SJSA1 (cell line): ENCODE data around the gene PRRX1. TPM values are rescaled to one million over a fixed set of nuclear protein-coding genes. Genes with fewer than 3 reads are reported as not detected.

Experiments used
- DNase-seq, 2 experiments: peaks; one replicate each; pipeline ENCODE4 v3.0.0-alpha.2; 2015 to 2020; ENCODE audit warnings: low spot score in 2 of 2, low read depth in 1 of 2
- H3K27ac ChIP-seq: fragments of 250-450 bp; sonication (Bioruptor Pico); 2 replicates; pipeline ENCODE4 v1.5.1; 2020; ENCODE audit warnings: mild to moderate bottlenecking, moderate library complexity
- H3K27me3 ChIP-seq: fragments of 250-450 bp; sonication (Bioruptor Pico); replicated peaks from 2 replicates; pipeline ENCODE4 v1.5.1; 2020; ENCODE audit warnings: mild to moderate bottlenecking, moderate library complexity
- H3K36me3 ChIP-seq: fragments of 250-450 bp; sonication (Bioruptor Pico); 2 replicates; pipeline ENCODE4 v1.5.1; 2020; ENCODE audit warnings: mild to moderate bottlenecking
- H3K4me1 ChIP-seq: fragments of 250-450 bp; sonication (Bioruptor Pico); replicated peaks from 2 replicates; pipeline ENCODE4 v1.6.1; 2021; ENCODE audit warnings: mild to moderate bottlenecking
- H3K4me3 ChIP-seq: fragments of 250-450 bp; sonication (Bioruptor Pico); 2 replicates; pipeline ENCODE4 v1.5.1; 2020; ENCODE audit warnings: mild to moderate bottlenecking
- H3K9me3 ChIP-seq: fragments of 250-450 bp; sonication (Bioruptor Pico); replicated peaks from 2 replicates; pipeline ENCODE4 v1.5.1; 2020; ENCODE audit warnings: mild to moderate bottlenecking
- total RNA-seq: library from RNA; depleted of rRNA; stranded (reverse); fragments of >200 nt; shearing (Covaris generic); gene quantifications from 2 replicates; pipeline ENCODE4 v1.2.3, GENCODE V29; 2014; rRNA removed

PRRX1 gene
- 1.2 and 1.6 TPM in 2 replicates for total RNA-seq

DNA sequence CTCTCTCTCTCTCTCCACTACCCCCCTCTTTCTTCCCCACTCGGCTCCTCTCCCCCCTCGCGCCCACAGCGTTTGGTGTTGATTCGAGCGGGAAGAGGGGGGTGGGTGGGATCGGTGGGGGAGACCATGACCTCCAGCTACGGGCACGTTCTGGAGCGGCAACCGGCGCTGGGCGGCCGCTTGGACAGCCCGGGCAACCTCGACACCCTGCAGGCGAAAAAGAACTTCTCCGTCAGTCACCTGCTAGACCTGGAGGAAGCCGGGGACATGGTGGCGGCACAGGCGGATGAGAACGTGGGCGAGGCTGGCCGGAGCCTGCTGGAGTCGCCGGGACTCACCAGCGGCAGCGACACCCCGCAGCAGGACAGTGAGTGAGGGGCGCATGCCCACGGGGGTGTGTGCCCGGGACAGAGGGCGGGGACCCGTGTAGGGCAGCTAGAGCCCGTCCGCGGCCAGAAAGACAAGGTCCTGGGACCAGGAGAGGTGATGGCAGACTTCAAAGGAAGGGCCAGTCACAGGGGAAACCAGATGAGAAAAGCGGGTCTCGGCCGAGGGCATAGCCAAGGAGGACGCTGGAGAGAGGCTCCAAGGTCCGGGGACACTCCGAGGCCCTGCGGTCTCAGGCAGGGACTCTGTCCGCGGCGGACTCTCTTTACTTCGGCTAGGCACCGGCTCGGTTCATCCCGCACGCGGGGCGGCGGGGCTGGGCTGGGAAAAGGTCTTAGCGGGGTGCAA lies at the start of gene PRRX1:
TSS of gene PRRX1 (plus strand) at position 39 of the 735 bp plus-strand sequence. CDS start at position 127, 88 bp downstream.
- Histone ChIP-seq H3K4me1 (peaks cover 20% of the 10 kb centered on the region), H3K36me3 (no peaks in the 10 kb centered on the region), H3K27ac (no peak within 1 kb of the TSS), H3K27me3 (peaks cover 6% of the 10 kb centered on the region), H3K4me3 (peak within 1 kb of the TSS; percentile 38), H3K9me3 (no peaks in the 10 kb centered on the region)
- DNase-seq: peak; percentile 46

DNA sequence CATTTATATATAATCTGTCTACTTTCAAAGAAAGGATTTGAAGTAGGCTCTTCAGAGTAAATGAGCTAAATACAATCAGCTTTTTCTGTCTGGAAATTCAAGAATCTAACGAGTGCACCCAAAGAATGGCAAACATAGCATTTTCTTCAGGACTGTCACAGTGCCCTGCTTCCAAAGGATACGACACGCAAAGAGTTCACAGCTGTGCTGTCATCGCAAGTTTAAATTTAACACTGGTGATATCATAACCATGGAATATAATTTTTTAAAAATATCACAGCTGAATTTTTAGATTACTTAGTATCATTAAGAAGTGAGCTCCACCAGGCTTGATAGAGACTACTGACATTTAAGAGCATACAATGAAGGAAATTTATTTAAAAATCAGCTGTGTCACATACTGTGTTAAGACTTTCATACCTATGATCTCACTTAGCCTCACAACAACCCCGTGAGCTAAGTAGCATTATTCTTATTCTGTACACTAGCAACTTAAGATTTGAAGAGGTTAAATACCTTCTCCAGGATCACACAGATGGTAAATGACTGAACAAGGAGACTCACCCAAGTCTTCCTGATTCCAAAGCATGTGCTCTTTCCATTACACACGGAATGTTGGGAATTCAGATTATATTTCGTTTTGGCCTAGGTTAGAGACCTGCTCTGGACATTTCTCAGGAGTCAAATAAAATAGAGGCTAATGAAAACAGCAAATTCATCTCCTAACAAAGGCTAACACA lies 46.2 kb upstream of the PRRX1 start:
- H3K4me3 ChIP-seq: no peak overlapping the region
- H3K27me3 ChIP-seq: no peaks in the 10 kb centered on the region
- H3K9me3 ChIP-seq: no peaks in the 10 kb centered on the region
- DNase-seq: no peak
- H3K36me3 ChIP-seq: no peaks in the 10 kb centered on the region
- no peak overlapping the region for H3K27ac ChIP-seq
- no peaks in the 10 kb centered on the region for H3K4me1 ChIP-seq

DNA sequence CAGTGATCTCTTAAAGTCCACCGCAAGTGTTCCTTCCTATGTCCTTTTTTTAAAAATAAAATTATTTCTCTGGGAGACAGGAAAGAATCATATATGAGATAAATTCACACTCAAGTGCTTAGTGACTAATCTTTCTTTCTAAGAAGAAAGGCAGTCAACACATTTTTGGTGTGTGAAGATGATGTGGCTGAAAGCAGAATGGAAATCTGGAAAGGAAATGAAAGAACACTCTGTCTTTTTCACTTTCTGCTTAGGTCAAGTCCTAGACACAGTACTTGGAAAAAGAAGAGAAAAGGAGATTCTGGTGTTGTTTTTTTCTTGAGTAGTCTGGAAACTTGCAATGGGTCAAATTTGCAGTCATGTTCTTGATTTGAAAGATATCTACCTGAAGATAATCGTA lies 45.5 kb upstream of the PRRX1 start:
- no peaks in the 10 kb centered on the region; the same call in 1 of the 2 replicates for H3K9me3 ChIP-seq
- no peak overlapping the region for H3K4me3 ChIP-seq

DNA sequence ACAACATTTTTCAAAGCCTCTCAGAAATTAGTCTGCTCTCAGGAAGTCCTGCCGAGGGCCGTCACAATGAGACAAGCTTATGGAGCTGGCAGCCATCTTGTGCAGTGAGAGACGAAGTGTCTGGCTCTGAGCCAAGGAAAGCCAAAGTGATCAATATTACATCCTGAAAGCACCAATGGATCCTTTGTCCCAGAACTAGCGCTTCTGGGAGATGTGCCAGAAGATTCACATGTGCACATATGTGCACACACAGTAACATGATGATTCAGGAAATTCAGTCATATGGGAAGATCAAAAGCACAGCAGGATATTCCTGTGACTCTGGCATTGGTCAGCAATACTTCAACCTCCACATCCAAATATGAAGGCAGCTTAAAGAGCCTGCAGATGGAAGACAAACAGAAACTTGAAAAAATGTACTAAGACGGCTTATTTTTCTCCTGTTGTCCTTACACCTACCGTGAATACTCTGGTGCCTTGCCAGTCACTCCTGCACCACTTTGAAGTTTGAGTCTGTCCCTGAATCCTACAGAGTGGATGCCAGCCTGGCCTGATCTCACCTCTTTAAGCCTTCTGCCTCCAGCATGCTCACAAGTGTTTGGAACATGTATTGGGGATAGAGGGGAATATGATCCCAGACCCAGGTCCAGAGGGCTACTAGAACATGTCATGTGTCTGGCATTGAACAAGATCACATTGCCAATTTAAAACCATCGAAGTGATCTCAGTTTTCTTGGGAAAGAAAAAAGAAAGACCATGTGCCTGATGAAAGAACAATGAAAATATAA lies 44.5 kb upstream of the PRRX1 start:
- no peak for DNase-seq
- H3K4me3 ChIP-seq: no peak overlapping the region
- no peak overlapping the region for H3K27ac ChIP-seq
- no peaks in the 10 kb centered on the region; the same call in 1 of the 2 replicates for H3K9me3 ChIP-seq
- H3K4me1 ChIP-seq: no peaks in the 10 kb centered on the region
- no peaks in the 10 kb centered on the region for H3K27me3 ChIP-seq
- no peaks in the 10 kb centered on the region for H3K36me3 ChIP-seq

More for the DNA sequence above, 45.5 kb upstream of the PRRX1 start:
- Histone ChIP-seq H3K4me1 (no peaks in the 10 kb centered on the region), H3K36me3 (no peaks in the 10 kb centered on the region), H3K27me3 (no peaks in the 10 kb centered on the region), H3K27ac (no peak overlapping the region)
- DNase-seq: no peak

DNA sequence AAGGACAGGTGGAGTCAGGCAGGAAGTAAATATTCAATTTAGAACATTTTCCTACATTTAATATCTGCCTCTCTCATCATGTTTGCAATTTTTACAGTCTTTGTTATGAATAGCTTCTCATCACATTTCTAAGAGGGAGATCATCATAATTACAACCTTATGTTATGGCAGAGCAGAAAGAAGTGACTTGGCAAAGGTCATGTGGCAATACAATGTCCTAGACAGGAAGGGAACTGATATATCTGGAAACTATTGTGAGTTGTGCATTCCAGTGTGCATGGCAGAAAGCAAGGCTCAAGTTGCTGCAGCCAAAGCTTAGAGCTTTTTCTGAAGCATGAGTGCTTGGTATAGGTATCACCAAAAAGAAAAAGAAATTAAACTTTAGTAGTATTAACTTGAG lies 43.8 kb upstream of the PRRX1 start:
- Histone ChIP-seq H3K4me3 (no peak overlapping the region), H3K36me3 (no peaks in the 10 kb centered on the region), H3K27me3 (no peaks in the 10 kb centered on the region), H3K9me3 (no peaks in the 10 kb centered on the region; the same call in 1 of the 2 replicates), H3K27ac (no peak overlapping the region), H3K4me1 (no peaks in the 10 kb centered on the region)
- no peak for DNase-seq

DNA sequence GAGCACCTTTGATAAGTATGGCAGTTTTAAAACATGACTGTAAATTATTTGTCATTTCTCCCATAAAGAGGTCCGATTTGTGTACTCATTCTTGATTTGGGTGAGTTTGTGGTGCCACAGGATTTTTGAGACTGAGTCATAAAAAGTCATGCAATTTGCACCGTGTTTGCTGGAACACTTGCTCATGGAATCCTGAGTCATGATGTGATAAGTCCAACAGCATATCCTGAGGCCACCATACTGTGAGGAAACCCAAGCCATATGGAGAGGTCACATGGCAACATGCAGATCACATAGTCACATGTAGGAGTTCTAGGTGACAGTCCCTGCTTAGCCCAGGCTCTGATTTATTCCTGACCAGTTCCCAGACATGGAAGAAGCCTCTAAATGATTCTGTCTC lies 40.8 kb upstream of the PRRX1 start:
- no peaks in the 10 kb centered on the region for H3K4me1 ChIP-seq
- no peaks in the 10 kb centered on the region for H3K27me3 ChIP-seq
- H3K36me3 ChIP-seq: no peaks in the 10 kb centered on the region
- no peak overlapping the region for H3K27ac ChIP-seq
- no peak overlapping the region for H3K4me3 ChIP-seq
- DNase-seq: no peak
- no peaks in the 10 kb centered on the region; the same call in 1 of the 2 replicates for H3K9me3 ChIP-seq

DNA sequence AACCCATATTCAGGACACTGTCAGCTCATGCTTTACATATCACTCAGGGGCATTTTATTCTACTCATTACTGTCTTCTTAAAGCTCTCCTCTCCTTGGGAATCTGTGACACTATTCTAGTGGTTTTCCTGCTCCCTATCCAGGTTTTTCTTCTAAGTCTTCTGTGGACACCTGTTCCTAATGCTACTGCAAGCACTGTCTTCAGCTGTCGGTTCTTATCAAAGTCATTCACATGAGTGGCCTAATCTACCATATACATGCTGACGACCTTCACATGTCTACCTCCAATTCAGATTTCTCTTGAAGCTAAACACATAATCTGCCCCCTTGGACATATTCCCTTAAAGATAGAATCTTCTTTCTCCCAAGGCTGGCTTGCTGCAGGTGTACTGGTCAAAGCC lies 39.8 kb upstream of the PRRX1 start:
- Histone ChIP-seq H3K4me3 (no peak overlapping the region), H3K27ac (no peak overlapping the region), H3K27me3 (no peaks in the 10 kb centered on the region), H3K9me3 (no peaks in the 10 kb centered on the region; the same call in 1 of the 2 replicates), H3K4me1 (no peaks in the 10 kb centered on the region), H3K36me3 (no peaks in the 10 kb centered on the region)
- DNase-seq: no peak

DNA sequence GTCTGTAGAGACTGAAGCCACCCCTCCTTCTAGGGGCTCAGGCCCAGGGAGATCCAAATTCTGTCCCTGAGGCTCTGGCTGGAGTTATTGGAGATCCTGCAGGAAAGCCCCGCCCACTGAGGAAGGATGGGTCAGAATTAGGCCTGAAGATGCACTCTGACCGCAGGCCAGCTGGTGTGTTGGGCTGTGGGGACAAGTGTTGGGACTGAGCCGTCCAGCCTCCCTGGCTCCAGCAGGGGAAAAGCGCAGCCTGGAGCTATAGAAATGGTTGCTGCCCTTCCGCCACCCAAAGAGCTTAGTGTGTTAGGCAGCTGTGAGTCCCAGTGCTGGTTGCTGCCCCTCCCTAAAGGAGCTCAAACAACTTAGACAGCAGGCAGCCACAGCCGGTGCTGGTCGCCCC lies 33.0 kb upstream of the PRRX1 start:
- H3K27me3 ChIP-seq: no peaks in the 10 kb centered on the region
- no peak overlapping the region for H3K4me3 ChIP-seq
- DNase-seq: no peak
- H3K9me3 ChIP-seq: no peaks in the 10 kb centered on the region
- H3K36me3 ChIP-seq: no peaks in the 10 kb centered on the region
- no peak overlapping the region for H3K27ac ChIP-seq
- H3K4me1 ChIP-seq: no peaks in the 10 kb centered on the region; the same call in 1 of the 2 replicates

DNA sequence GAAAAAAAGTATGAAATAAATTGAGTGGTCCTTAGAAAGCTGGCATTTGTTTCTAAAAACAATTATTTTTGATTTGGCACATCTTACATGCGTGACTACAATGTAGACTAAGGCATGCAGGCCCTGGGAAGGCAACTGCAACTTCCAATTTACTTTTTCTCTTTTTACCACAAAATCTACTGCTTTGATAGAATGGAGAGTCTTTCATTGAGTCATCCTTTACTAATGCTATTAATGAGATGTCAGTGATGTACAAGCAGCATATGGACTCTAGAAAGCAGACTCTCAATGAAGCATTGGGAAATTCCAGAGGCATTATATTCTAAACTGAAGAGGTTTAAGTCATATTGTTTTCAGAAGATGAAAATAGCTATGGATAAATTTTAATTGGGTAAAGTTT lies 29.6 kb upstream of the PRRX1 start:
- DNase-seq: peak in 1 of 2 experiments; percentile 19
- H3K27me3 ChIP-seq: no peaks in the 10 kb centered on the region
- no peaks in the 10 kb centered on the region; the same call in 1 of the 2 replicates for H3K4me1 ChIP-seq
- H3K4me3 ChIP-seq: no peak overlapping the region
- H3K36me3 ChIP-seq: no peaks in the 10 kb centered on the region
- H3K27ac ChIP-seq: no peak overlapping the region
- no peaks in the 10 kb centered on the region for H3K9me3 ChIP-seq

DNA sequence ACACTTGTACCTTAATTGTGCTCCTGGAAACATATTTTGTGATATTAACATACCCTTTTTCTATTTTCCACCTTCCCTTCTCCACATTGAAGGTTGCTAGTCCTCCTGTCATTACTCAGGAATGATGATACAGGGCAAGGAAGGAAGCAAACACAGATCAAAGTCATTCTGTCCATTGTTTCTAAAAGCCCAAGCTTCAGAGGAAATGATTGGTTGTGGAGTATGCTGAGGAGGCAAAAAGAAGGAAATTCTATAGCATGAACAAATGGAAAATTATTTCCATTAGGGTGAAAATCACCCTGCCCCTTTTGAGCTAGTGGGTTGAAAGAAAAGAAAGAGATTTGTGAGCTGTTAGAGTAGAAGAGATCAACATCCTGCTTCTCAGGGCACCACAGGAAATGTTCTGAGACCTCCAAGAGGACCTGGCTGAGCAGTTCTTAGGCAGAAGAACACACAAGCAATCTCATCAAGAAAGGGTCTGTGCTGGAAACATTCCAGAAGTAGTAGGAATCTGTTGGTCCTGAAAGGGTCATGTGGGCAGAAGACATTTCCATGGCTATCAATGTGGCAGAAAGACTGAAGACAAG lies 29.0 kb upstream of the PRRX1 start:
- Histone ChIP-seq H3K4me3 (no peak overlapping the region), H3K27me3 (no peaks in the 10 kb centered on the region), H3K4me1 (no peaks in the 10 kb centered on the region; the same call in 1 of the 2 replicates), H3K27ac (no peak overlapping the region), H3K9me3 (no peaks in the 10 kb centered on the region), H3K36me3 (no peaks in the 10 kb centered on the region)
- no peak for DNase-seq

DNA sequence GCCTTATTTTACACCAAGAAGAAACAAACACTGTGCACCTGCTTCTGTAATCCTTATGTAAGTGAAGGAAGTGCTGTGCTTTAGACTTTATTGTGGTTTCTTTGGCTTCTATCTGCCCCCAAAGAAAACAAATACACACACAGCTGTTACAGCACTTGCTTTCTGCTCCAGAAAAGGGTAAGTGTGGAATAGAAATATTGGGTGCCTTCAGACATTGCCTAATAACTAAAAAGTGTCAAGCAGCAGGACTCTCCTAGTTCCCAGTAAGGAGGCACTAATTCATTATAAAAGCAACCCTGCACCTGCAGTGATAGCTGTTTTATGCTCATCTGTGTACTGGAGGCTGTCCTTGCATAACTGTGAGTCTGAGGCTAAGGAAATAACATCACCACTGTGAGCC lies 23.4 kb upstream of the PRRX1 start:
- Histone ChIP-seq H3K27ac (no peak overlapping the region), H3K9me3 (no peaks in the 10 kb centered on the region), H3K4me1 (no peaks in the 10 kb centered on the region), H3K27me3 (no peaks in the 10 kb centered on the region), H3K36me3 (no peaks in the 10 kb centered on the region), H3K4me3 (no peak overlapping the region)
- no peak for DNase-seq

DNA sequence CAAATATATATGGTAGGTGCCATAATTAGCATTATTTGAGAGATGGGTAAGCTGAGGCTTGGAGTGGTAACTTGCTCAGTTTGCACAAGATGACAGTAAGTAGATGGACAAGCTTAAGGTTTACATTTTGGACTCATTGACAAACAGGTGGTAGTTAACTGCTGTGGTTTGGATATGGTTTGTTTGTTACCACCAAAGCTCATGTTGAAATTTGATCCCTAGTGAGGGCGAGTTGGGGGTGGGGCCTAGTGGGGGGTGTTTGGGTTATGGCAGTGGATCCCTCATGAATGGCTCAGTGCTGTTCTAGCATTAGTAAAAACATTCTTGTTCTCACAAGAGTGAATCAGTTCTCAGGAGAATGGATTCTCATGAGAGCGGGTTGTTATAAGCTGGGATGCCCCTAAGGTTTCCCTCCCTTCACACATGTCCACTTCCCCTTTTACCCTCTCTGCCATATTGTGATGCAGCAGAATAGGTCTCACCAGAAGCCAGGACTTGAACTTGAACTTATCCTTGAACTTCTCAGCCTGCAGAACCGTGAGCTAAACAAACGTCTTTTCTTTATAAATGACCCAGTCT lies 6.6 kb upstream of the PRRX1 start:
- 0 out of 2 replicates have a peak, but pooled peaks cover 7% of the 10 kb centered on the region for H3K4me1 ChIP-seq
- H3K9me3 ChIP-seq: no peaks in the 10 kb centered on the region
- DNase-seq: no peak
- H3K4me3 ChIP-seq: no peak overlapping the region
- H3K36me3 ChIP-seq: no peaks in the 10 kb centered on the region
- H3K27ac ChIP-seq: no peak overlapping the region
- peaks cover 6% of the 10 kb centered on the region; the same call in 1 of the 2 replicates for H3K27me3 ChIP-seq

DNA sequence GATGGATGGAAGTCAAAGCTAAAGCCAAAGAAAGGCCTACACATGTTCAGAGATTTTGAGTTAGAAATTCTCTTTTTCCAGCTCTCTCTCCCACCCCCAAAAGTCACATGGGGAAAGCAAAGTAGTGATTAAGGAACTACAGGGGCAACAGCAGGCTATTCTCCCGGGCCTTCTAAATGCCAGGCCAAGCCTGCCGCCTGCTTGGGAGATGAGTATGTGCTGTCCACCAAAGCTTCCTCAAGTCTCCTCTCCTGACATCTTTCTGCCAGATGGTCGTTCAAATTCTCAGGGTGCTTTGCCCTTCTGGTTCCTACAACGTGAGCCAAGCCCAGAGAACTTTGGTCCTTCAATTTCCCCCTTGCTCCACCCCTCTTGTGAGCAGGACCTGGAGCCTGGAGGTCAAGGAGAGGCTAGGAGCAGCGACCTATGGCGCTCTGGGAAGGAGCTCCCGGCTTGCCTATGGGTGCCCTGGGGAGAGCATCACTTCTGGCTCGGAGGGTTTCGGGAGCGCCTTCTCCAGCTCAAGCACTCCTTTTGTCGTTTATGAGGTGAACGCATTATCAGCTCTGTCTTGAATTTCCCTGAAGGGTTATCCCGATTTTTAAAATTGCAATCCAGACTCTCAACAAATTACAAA lies 4.4 kb upstream of the PRRX1 start:
- Histone ChIP-seq H3K4me3 (no peak overlapping the region), H3K4me1 (peaks cover 14% of the 10 kb centered on the region), H3K9me3 (no peaks in the 10 kb centered on the region), H3K27ac (no peak overlapping the region), H3K27me3 (peaks cover 6% of the 10 kb centered on the region), H3K36me3 (no peaks in the 10 kb centered on the region)
- DNase-seq: no peak
